ENCODE measurements around the gene ZNF691.
"Not testable (repeated sequence)": the region's sequence is repeated elsewhere in the genome, so short reads cannot be mapped to it uniquely, and the experiment has no call there.

The ZNF691 gene

GRCh38 chr1:42846257-42847110, at the start of gene ZNF691:
Gene ZNF691 (plus strand): TSS chr1:42846613. CDS start chr1:42849659, 3,046 bp downstream.
- H3K4me1 ChIP-seq (ENCODE audit: control insufficient read depth in 1 of 2, insufficient read depth in 2 of 2, low read length in 2 of 2) = peaks cover 7 to 15% of the 10 kb centered on the region in 2 donors
- H3K27ac ChIP-seq (ENCODE audit: low read depth, low read length) = peak within 1 kb of the TSS; percentile 53
- H3K9me3 ChIP-seq (ENCODE audit: control insufficient read depth in 1 of 2, low read length in 2 of 2) = no peaks in the 10 kb centered on the region
- peak within 1 kb of the TSS; percentile 79 to 84 for H3K9ac ChIP-seq (ENCODE audit: low read depth in 1 of 2, low read length in 2 of 2)
- peaks cover 7 to 14% of the 10 kb centered on the region in 2 donors for H3K36me3 ChIP-seq (ENCODE audit: control insufficient read depth in 1 of 2, insufficient read depth in 2 of 2, low read length in 2 of 2)
- no peaks in the 10 kb centered on the region for H3K27me3 ChIP-seq (ENCODE audit: control insufficient read depth in 1 of 2, insufficient read depth in 2 of 2, low read length in 2 of 2)
- H3K4me3 ChIP-seq (ENCODE audit: low read depth in 1 of 2, low read length in 2 of 2) = peak within 1 kb of the TSS; percentile 74 to 90

GRCh38 chr1:42797414-42797813, 49.0 kb upstream of the ZNF691 start:
- H3K9ac ChIP-seq (ENCODE audit: low read depth in 1 of 2, low read length in 2 of 2) = no peak overlapping the region

GRCh38 chr1:42797979-42798378, 48.4 kb upstream of the ZNF691 start:
- no peaks in the 10 kb centered on the region for H3K36me3 ChIP-seq (ENCODE audit: control insufficient read depth in 1 of 2, insufficient read depth in 2 of 2, low read length in 2 of 2)
- no peaks in the 10 kb centered on the region for H3K9me3 ChIP-seq (ENCODE audit: control insufficient read depth in 1 of 2, low read length in 2 of 2)
- H3K27me3 ChIP-seq (ENCODE audit: control insufficient read depth in 1 of 2, insufficient read depth in 2 of 2, low read length in 2 of 2) = no peaks in the 10 kb centered on the region
- H3K9ac ChIP-seq (ENCODE audit: low read depth in 1 of 2, low read length in 2 of 2) = no peak overlapping the region
- H3K4me3 ChIP-seq (ENCODE audit: low read depth in 1 of 2, low read length in 2 of 2) = no peak overlapping the region
- H3K4me1 ChIP-seq (ENCODE audit: control insufficient read depth in 1 of 2, insufficient read depth in 2 of 2, low read length in 2 of 2) = no peaks in the 10 kb centered on the region
- H3K27ac ChIP-seq (ENCODE audit: low read depth, low read length) = no peak overlapping the region

More at GRCh38 chr1:42797414-42797813, 49.0 kb upstream of the ZNF691 start:
- no peaks in the 10 kb centered on the region for H3K9me3 ChIP-seq (ENCODE audit: control insufficient read depth in 1 of 2, low read length in 2 of 2)
- no peak overlapping the region for H3K4me3 ChIP-seq (ENCODE audit: low read depth in 1 of 2, low read length in 2 of 2)
- H3K27ac ChIP-seq (ENCODE audit: low read depth, low read length) = no peak overlapping the region
- no peaks in the 10 kb centered on the region for H3K27me3 ChIP-seq (ENCODE audit: control insufficient read depth in 1 of 2, insufficient read depth in 2 of 2, low read length in 2 of 2)
- H3K4me1 ChIP-seq (ENCODE audit: control insufficient read depth in 1 of 2, insufficient read depth in 2 of 2, low read length in 2 of 2) = no peaks in the 10 kb centered on the region
- no peaks in the 10 kb centered on the region for H3K36me3 ChIP-seq (ENCODE audit: control insufficient read depth in 1 of 2, insufficient read depth in 2 of 2, low read length in 2 of 2)

- peaks cover 0 to 14% of the 10 kb centered on the region in 2 donors for H3K36me3 ChIP-seq (ENCODE audit: control insufficient read depth in 1 of 2, insufficient read depth in 2 of 2, low read length in 2 of 2)
- H3K27me3 ChIP-seq (ENCODE audit: control insufficient read depth in 1 of 2, insufficient read depth in 2 of 2, low read length in 2 of 2) = no peaks in the 10 kb centered on the region
- no peak overlapping the region for H3K4me3 ChIP-seq (ENCODE audit: low read depth in 1 of 2, low read length in 2 of 2)
- no peak overlapping the region for H3K27ac ChIP-seq (ENCODE audit: low read depth, low read length)
- no peak overlapping the region for H3K9ac ChIP-seq (ENCODE audit: low read depth in 1 of 2, low read length in 2 of 2)
- no peaks in the 10 kb centered on the region for H3K9me3 ChIP-seq (ENCODE audit: control insufficient read depth in 1 of 2, low read length in 2 of 2)
- H3K4me1 ChIP-seq (ENCODE audit: control insufficient read depth in 1 of 2, insufficient read depth in 2 of 2, low read length in 2 of 2) = no peaks in the 10 kb centered on the region
Observed at GRCh38 chr1:42801832-42802473, 44.5 kb upstream of the ZNF691 start.

- Histone ChIP-seq H3K27me3 (ENCODE audit: control insufficient read depth in 1 of 2, insufficient read depth in 2 of 2, low read length in 2 of 2) (no peaks in the 10 kb centered on the region), H3K4me3 (ENCODE audit: low read depth in 1 of 2, low read length in 2 of 2) (no peak overlapping the region), H3K9me3 (ENCODE audit: control insufficient read depth in 1 of 2, low read length in 2 of 2) (no peaks in the 10 kb centered on the region), H3K4me1 (ENCODE audit: control insufficient read depth in 1 of 2, insufficient read depth in 2 of 2, low read length in 2 of 2) (no peaks in the 10 kb centered on the region), H3K27ac (ENCODE audit: low read depth, low read length) (no peak overlapping the region), H3K9ac (ENCODE audit: low read depth in 1 of 2, low read length in 2 of 2) (no peak overlapping the region), H3K36me3 (ENCODE audit: control insufficient read depth in 1 of 2, insufficient read depth in 2 of 2, low read length in 2 of 2) (peaks cover 0 to 14% of the 10 kb centered on the region in 2 donors)
Observed at GRCh38 chr1:42806171-42806570, 40.2 kb upstream of the ZNF691 start.

GRCh38 chr1:42806593-42806992, 39.8 kb upstream of the ZNF691 start:
- H3K27ac ChIP-seq (ENCODE audit: low read depth, low read length) = no peak overlapping the region

GRCh38 chr1:42807056-42807668, 39.3 kb upstream of the ZNF691 start:
- H3K27ac ChIP-seq (ENCODE audit: low read depth, low read length) = no peak overlapping the region

More at GRCh38 chr1:42806593-42806992, 39.8 kb upstream of the ZNF691 start:
- Histone ChIP-seq H3K4me3 (ENCODE audit: low read depth in 1 of 2, low read length in 2 of 2) (no peak overlapping the region), H3K36me3 (ENCODE audit: control insufficient read depth in 1 of 2, insufficient read depth in 2 of 2, low read length in 2 of 2) (peaks cover 0 to 14% of the 10 kb centered on the region in 2 donors), H3K27me3 (ENCODE audit: control insufficient read depth in 1 of 2, insufficient read depth in 2 of 2, low read length in 2 of 2) (no peaks in the 10 kb centered on the region), H3K9me3 (ENCODE audit: control insufficient read depth in 1 of 2, low read length in 2 of 2) (no peaks in the 10 kb centered on the region), H3K9ac (ENCODE audit: low read depth in 1 of 2, low read length in 2 of 2) (no peak overlapping the region), H3K4me1 (ENCODE audit: control insufficient read depth in 1 of 2, insufficient read depth in 2 of 2, low read length in 2 of 2) (no peaks in the 10 kb centered on the region)

GRCh38 chr1:42814815-42815214, 31.6 kb upstream of the ZNF691 start:
- H3K4me3 ChIP-seq (ENCODE audit: low read depth in 1 of 2, low read length in 2 of 2); H3K9ac ChIP-seq (ENCODE audit: low read depth in 1 of 2, low read length in 2 of 2); H3K36me3 ChIP-seq (ENCODE audit: control insufficient read depth in 1 of 2, insufficient read depth in 2 of 2, low read length in 2 of 2); H3K27ac ChIP-seq (ENCODE audit: low read depth, low read length); H3K9me3 ChIP-seq (ENCODE audit: control insufficient read depth in 1 of 2, low read length in 2 of 2); H3K27me3 ChIP-seq (ENCODE audit: control insufficient read depth in 1 of 2, insufficient read depth in 2 of 2, low read length in 2 of 2): not testable (repeated sequence)
- peaks cover 14 to 17% of the 10 kb centered on the region in 2 donors for H3K4me1 ChIP-seq (ENCODE audit: control insufficient read depth in 1 of 2, insufficient read depth in 2 of 2, low read length in 2 of 2)

More at GRCh38 chr1:42807056-42807668, 39.3 kb upstream of the ZNF691 start:
- Histone ChIP-seq H3K36me3 (ENCODE audit: control insufficient read depth in 1 of 2, insufficient read depth in 2 of 2, low read length in 2 of 2) (peaks cover 0 to 14% of the 10 kb centered on the region in 2 donors), H3K27me3 (ENCODE audit: control insufficient read depth in 1 of 2, insufficient read depth in 2 of 2, low read length in 2 of 2) (no peaks in the 10 kb centered on the region), H3K4me1 (ENCODE audit: control insufficient read depth in 1 of 2, insufficient read depth in 2 of 2, low read length in 2 of 2) (no peaks in the 10 kb centered on the region), H3K9ac (ENCODE audit: low read depth in 1 of 2, low read length in 2 of 2) (no peak overlapping the region), H3K4me3 (ENCODE audit: low read depth in 1 of 2, low read length in 2 of 2) (no peak overlapping the region), H3K9me3 (ENCODE audit: control insufficient read depth in 1 of 2, low read length in 2 of 2) (no peaks in the 10 kb centered on the region)

- peaks cover 14 to 17% of the 10 kb centered on the region in 2 donors for H3K4me1 ChIP-seq (ENCODE audit: control insufficient read depth in 1 of 2, insufficient read depth in 2 of 2, low read length in 2 of 2)
- peak overlapping the region; percentile 84 to 92 for H3K4me3 ChIP-seq (ENCODE audit: low read depth in 1 of 2, low read length in 2 of 2)
- peak overlapping the region; percentile 63 to 73 for H3K9ac ChIP-seq (ENCODE audit: low read depth in 1 of 2, low read length in 2 of 2)
- H3K36me3 ChIP-seq (ENCODE audit: control insufficient read depth in 1 of 2, insufficient read depth in 2 of 2, low read length in 2 of 2) = no peaks in the 10 kb centered on the region
- H3K27me3 ChIP-seq (ENCODE audit: control insufficient read depth in 1 of 2, insufficient read depth in 2 of 2, low read length in 2 of 2) = no peaks in the 10 kb centered on the region
- no peak overlapping the region for H3K27ac ChIP-seq (ENCODE audit: low read depth, low read length)
- H3K9me3 ChIP-seq (ENCODE audit: control insufficient read depth in 1 of 2, low read length in 2 of 2) = no peaks in the 10 kb centered on the region
Observed at GRCh38 chr1:42815941-42816584, 30.4 kb upstream of the ZNF691 start.

All from duodenal mucosa (tissue), 2 donors.